ENCODE data around the gene GSG1L. TPM values are rescaled to one million over a fixed set of nuclear protein-coding genes. Genes with fewer than 3 reads are reported as not detected.

Gene GSG1L
- total and polyA plus RNA-seq, 9 donors: 1.5 to 4.3 (median 2.9) TPM

DNA sequence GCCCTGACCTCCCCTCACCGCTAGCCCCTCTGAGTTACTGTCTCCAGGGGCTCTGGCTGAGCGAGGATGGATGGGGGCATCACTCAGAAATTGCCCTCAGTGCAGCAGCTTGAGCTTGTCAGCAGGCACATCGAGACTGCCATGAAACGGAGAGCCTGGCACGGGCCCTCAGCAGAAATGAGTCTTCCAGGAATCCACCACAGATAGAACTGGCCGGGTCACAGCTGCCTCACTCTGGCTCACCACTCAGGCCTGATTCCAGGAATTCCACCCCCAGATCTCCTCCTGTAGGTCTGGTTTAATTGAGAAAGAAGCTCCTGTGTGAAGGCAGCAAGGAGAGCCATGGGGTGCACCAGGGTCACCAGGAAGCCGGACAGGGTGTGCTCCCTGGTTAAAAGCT, 85.5 kb downstream of the GSG1L start:
- Histone ChIP-seq H3K27ac (ENCODE audit: low read length) (peak overlapping the region; percentile 53), H3K9me3 (replicated peaks; ENCODE audit: control insufficient read depth, low read depth, low read length) (no peaks in the 10 kb centered on the region), H3K4me1 (ENCODE audit: control insufficient read depth, insufficient read depth, low read length) (peaks cover 25% of the 10 kb centered on the region), H3K27me3 (ENCODE audit: control insufficient read depth, insufficient read depth, low read length) (no peaks in the 10 kb centered on the region), H3K4me3 (ENCODE audit: low read length) (no peak overlapping the region), H3K36me3 (ENCODE audit: control insufficient read depth, insufficient read depth, low read length) (no peaks in the 10 kb centered on the region)
- 50% methylated on average over 6 of the region's 7 CpGs for WGBS (ENCODE audit: insufficient coverage)
- DNase-seq: peak; percentile 79

DNA sequence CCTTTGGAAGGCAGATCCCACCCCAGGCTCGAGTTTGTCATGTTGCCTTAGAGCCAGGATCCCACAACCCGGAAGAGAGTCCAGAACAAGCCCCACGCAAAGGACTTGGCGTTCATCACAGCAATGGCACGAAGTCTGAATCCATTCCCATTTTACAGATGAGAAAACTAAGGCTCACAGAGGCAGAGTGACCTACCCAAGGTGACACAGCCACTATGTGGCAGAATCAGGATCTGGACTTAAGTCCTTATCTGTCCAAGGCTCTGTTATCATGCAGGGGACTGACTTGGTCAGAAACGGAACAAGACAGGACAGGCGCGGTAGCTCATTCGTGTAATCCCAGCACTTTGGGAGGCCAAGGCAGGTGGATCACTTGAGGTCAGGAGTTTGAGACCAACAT, 86.5 kb downstream of the GSG1L start:
- H3K9me3 ChIP-seq (replicated peaks; ENCODE audit: control insufficient read depth, low read depth, low read length): no peaks in the 10 kb centered on the region
- no peak for DNase-seq
- 89% methylated on average over 8 of the region's 9 CpGs for WGBS (ENCODE audit: insufficient coverage)
- no peaks in the 10 kb centered on the region for H3K36me3 ChIP-seq (ENCODE audit: control insufficient read depth, insufficient read depth, low read length)
- H3K4me1 ChIP-seq (ENCODE audit: control insufficient read depth, insufficient read depth, low read length): peaks cover 29% of the 10 kb centered on the region
- no peak overlapping the region for H3K4me3 ChIP-seq (ENCODE audit: low read length)
- H3K27me3 ChIP-seq (ENCODE audit: control insufficient read depth, insufficient read depth, low read length): no peaks in the 10 kb centered on the region
- H3K27ac ChIP-seq (ENCODE audit: low read length): no peak overlapping the region

DNA sequence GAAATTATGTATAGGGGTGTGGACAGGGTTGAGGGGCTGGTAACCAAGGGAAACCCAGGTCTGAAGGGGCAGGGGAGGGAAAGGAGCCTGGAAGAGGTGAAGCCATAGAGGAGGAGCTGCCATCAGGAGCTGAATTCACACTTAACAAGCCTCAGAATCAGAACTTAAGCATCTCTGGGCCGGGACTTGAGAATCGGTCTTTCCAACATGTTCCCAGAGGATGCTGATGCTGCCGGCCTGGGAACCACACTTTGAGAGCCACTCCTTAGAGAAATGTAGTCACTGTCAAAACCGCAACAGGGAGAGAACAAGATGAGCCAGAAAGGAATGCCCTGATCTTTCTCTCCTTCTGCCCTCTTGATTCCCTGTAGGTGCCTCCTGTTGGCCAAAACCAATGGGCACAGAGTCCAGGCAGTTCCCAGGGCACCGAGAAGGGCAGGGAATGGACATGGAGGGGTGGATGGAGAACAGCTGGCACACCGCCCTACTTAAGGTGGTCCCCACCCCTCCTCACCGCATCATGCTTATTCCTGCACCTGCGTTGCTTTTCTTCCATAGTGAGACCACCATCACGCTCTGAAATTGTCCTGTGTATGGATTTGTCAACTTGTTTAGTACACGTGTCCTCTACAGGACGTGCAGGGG, 88.5 kb downstream of the GSG1L start:
- WGBS (ENCODE audit: insufficient coverage): 70% methylated on average over 5 of the region's 11 CpGs
- no peaks in the 10 kb centered on the region for H3K27me3 ChIP-seq (ENCODE audit: control insufficient read depth, insufficient read depth, low read length)
- peaks cover 14% of the 10 kb centered on the region for H3K4me1 ChIP-seq (ENCODE audit: control insufficient read depth, insufficient read depth, low read length)
- no peak overlapping the region for H3K4me3 ChIP-seq (ENCODE audit: low read length)
- H3K36me3 ChIP-seq (ENCODE audit: control insufficient read depth, insufficient read depth, low read length): no peaks in the 10 kb centered on the region
- no peaks in the 10 kb centered on the region for H3K9me3 ChIP-seq (replicated peaks; ENCODE audit: control insufficient read depth, low read depth, low read length)
- no peak for DNase-seq
- H3K27ac ChIP-seq (ENCODE audit: low read length): no peak overlapping the region

DNA sequence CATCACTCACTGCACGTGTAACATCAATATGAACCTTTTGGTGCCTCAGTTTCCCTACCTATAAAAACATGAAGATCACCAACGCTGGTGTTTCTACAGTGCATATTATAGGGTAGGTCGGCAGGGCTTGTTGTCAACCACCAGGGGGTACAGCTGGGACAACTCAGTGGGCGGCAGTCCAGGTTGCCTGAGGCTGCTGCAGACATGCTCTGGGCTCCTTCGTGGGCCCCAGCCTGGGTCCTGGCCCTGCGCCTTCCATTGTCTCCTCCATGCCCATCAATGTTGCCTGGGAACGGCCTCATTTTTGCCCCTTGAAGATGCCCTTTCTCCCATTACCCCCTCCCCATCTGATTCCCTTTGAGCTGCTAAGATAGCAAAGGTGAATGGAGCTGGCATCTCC, 89.8 kb downstream of the GSG1L start:
- no peaks in the 10 kb centered on the region for H3K9me3 ChIP-seq (replicated peaks; ENCODE audit: control insufficient read depth, low read depth, low read length)
- no peaks in the 10 kb centered on the region for H3K36me3 ChIP-seq (ENCODE audit: control insufficient read depth, insufficient read depth, low read length)
- DNase-seq: no peak
- no peak overlapping the region for H3K27ac ChIP-seq (ENCODE audit: low read length)
- no peak overlapping the region for H3K4me3 ChIP-seq (ENCODE audit: low read length)
- no peaks in the 10 kb centered on the region for H3K27me3 ChIP-seq (ENCODE audit: control insufficient read depth, insufficient read depth, low read length)
- peaks cover 11% of the 10 kb centered on the region for H3K4me1 ChIP-seq (ENCODE audit: control insufficient read depth, insufficient read depth, low read length)
- 59% methylated on average over 6 of the region's 7 CpGs for WGBS (ENCODE audit: insufficient coverage)

DNA sequence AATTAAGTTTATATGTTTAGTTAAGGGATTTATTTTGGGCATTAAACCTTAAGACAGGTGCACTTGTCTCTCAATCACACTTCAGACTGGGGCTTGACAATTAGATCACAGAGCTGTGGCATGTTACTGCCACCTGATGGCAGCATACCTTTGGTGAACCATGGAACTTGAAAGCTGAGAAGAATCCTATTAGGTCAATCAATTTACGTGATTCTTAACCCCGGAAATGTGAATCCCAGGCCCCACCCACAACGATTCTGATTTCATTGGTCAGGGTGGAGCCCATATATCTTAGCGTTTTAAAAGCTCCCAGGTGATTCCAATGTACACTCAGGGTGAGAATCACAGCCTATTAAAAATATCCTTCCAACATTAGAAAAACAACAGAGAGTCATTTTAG, 91.0 kb downstream of the GSG1L start:
- Histone ChIP-seq H3K4me3 (ENCODE audit: low read length) (no peak overlapping the region), H3K27me3 (ENCODE audit: control insufficient read depth, insufficient read depth, low read length) (no peaks in the 10 kb centered on the region), H3K36me3 (ENCODE audit: control insufficient read depth, insufficient read depth, low read length) (no peaks in the 10 kb centered on the region), H3K4me1 (ENCODE audit: control insufficient read depth, insufficient read depth, low read length) (peaks cover 4% of the 10 kb centered on the region), H3K27ac (ENCODE audit: low read length) (no peak overlapping the region), H3K9me3 (replicated peaks; ENCODE audit: control insufficient read depth, low read depth, low read length) (no peaks in the 10 kb centered on the region)
- WGBS (ENCODE audit: insufficient coverage): 0% methylated on average over 3 of the region's 4 CpGs
- peak; percentile 31 for DNase-seq

DNA sequence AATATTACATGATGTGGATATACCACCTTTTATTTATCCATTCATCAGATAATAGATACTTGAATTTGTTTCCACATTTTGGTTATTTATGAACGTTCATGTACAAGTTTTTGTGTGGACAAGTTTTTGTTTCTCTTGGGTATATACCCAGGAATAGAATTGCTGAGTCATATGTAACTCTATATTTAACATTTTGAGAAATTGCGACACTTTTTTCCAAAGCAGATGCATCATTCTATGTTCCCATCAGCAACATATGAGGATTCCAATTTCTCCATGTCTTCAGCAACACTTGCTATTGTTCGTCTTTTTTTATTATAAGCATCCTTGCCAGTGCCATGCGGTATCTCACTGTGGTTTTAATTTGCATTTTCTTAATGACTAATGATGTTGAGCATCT, 93.9 kb downstream of the GSG1L start:
- no peaks in the 10 kb centered on the region for H3K27me3 ChIP-seq (ENCODE audit: control insufficient read depth, insufficient read depth, low read length)
- no peaks in the 10 kb centered on the region for H3K36me3 ChIP-seq (ENCODE audit: control insufficient read depth, insufficient read depth, low read length)
- H3K4me1 ChIP-seq (ENCODE audit: control insufficient read depth, insufficient read depth, low read length): peaks cover 4% of the 10 kb centered on the region
- WGBS (ENCODE audit: insufficient coverage): no CpG with 5 or more reads among the region's 4 CpGs
- H3K4me3 ChIP-seq (ENCODE audit: low read length): no peak overlapping the region
- DNase-seq: no peak
- no peak overlapping the region for H3K27ac ChIP-seq (ENCODE audit: low read length)
- no peaks in the 10 kb centered on the region for H3K9me3 ChIP-seq (replicated peaks; ENCODE audit: control insufficient read depth, low read depth, low read length)

DNA sequence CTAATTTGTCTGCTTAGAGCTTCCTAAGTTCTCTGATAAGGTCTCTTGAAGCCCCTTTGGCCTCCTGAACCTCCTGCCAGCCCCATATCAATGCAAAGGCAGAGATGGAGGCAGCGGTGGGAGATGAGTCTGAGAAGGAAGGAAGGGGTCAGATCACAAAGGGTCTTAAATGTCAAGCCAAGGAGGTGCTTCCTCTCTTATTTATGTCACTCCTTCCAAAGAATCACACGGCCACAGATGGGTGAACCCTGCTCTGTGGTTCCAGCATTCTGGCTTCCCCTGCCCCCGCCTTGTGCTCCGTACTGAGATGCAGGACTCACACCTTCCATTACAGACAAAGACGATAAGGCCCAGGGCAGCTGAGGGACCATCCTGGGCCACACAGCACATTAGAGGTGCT, 96.3 kb downstream of the GSG1L start:
- Histone ChIP-seq H3K36me3 (ENCODE audit: control insufficient read depth, insufficient read depth, low read length) (no peaks in the 10 kb centered on the region), H3K4me1 (ENCODE audit: control insufficient read depth, insufficient read depth, low read length) (no peaks in the 10 kb centered on the region), H3K27me3 (ENCODE audit: control insufficient read depth, insufficient read depth, low read length) (no peaks in the 10 kb centered on the region), H3K4me3 (ENCODE audit: low read length) (no peak overlapping the region), H3K9me3 (replicated peaks; ENCODE audit: control insufficient read depth, low read depth, low read length) (no peaks in the 10 kb centered on the region), H3K27ac (ENCODE audit: low read length) (no peak overlapping the region)
- no peak for DNase-seq
- WGBS (ENCODE audit: insufficient coverage): 47% methylated on average over 2 of the region's 5 CpGs

DNA sequence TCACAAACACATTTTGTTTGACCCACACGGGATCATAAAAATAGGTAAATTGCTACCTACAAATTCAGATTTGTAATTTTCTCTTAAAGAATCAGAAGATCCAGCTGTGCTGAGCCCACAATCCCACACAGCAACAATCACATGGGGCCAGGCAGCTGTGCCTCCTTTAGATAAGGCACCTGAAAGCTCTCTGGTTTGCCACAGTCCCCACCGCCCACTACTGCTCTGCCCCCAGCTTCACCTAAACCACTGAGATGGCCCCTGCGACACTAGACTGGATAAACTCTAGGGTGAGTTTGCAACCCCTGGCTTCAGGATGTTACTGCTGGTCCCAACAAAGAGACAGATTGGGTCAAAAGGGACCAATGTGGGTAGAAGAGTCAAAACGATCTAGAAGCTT, 96.8 kb downstream of the GSG1L start:
- 88% methylated on average over 1 of the region's 4 CpGs for WGBS (ENCODE audit: insufficient coverage)
- no peak overlapping the region for H3K27ac ChIP-seq (ENCODE audit: low read length)
- no peak for DNase-seq
- H3K36me3 ChIP-seq (ENCODE audit: control insufficient read depth, insufficient read depth, low read length): no peaks in the 10 kb centered on the region
- no peaks in the 10 kb centered on the region for H3K27me3 ChIP-seq (ENCODE audit: control insufficient read depth, insufficient read depth, low read length)
- no peaks in the 10 kb centered on the region for H3K9me3 ChIP-seq (replicated peaks; ENCODE audit: control insufficient read depth, low read depth, low read length)
- no peak overlapping the region for H3K4me3 ChIP-seq (ENCODE audit: low read length)
- H3K4me1 ChIP-seq (ENCODE audit: control insufficient read depth, insufficient read depth, low read length): no peaks in the 10 kb centered on the region

DNA sequence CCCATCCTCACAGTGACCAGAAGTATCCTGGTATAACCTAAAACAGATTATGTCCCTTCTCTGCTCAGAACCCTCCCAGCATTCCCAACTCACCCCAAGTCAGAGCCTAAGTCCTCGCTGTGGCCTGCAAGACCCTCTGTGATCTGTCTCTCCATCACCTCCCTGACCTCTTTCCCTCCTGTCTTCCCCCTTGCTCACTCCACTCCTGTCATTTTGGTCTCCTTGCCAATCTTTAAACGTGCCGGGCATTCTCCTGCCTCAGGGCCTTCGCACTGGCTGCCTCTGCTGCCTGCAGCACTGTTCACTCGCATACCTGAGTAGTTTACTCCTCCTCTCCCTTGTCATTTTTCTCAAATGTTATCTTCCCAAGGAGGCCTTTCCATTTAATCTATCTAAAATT, 97.7 kb downstream of the GSG1L start:
- Histone ChIP-seq H3K9me3 (replicated peaks; ENCODE audit: control insufficient read depth, low read depth, low read length) (no peaks in the 10 kb centered on the region), H3K27me3 (ENCODE audit: control insufficient read depth, insufficient read depth, low read length) (no peaks in the 10 kb centered on the region), H3K27ac (ENCODE audit: low read length) (no peak overlapping the region), H3K4me1 (ENCODE audit: control insufficient read depth, insufficient read depth, low read length) (no peaks in the 10 kb centered on the region), H3K36me3 (ENCODE audit: control insufficient read depth, insufficient read depth, low read length) (no peaks in the 10 kb centered on the region), H3K4me3 (ENCODE audit: low read length) (no peak overlapping the region)
- 94% methylated on average over 5 of the region's 5 CpGs for WGBS (ENCODE audit: insufficient coverage)
- DNase-seq: no peak

DNA sequence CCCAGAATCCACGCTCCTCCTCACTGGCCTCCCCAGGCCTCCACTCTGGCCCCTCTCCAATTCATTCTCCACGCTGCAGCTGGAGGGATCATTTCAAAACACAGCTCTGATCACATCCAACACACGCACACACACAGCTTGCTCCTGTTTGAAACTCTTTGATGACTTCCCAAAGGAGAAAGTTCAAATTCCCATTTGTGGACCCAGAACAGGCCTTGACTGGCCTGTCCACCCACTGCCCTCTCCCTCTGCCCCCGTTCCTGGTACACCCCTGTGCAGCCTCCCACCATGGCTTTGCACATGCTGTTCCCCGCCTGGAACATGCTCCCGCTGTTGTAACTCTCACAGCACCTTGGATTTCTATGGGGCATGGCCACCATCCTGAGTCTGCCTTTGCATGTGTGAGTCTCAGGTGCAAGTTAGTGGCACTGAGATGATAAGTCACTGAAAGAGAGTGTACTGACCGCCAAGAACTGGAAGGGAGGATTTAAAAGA, 100.0 kb downstream of the GSG1L start:
- no peaks in the 10 kb centered on the region for H3K4me1 ChIP-seq (ENCODE audit: control insufficient read depth, insufficient read depth, low read length)
- DNase-seq: no peak
- H3K4me3 ChIP-seq (ENCODE audit: low read length): no peak overlapping the region
- H3K27me3 ChIP-seq (ENCODE audit: control insufficient read depth, insufficient read depth, low read length): no peaks in the 10 kb centered on the region
- no peaks in the 10 kb centered on the region for H3K36me3 ChIP-seq (ENCODE audit: control insufficient read depth, insufficient read depth, low read length)
- WGBS (ENCODE audit: insufficient coverage): 59% methylated on average over 6 of the region's 7 CpGs
- no peak overlapping the region for H3K27ac ChIP-seq (ENCODE audit: low read length)
- H3K9me3 ChIP-seq (replicated peaks; ENCODE audit: control insufficient read depth, low read depth, low read length): no peaks in the 10 kb centered on the region

DNA sequence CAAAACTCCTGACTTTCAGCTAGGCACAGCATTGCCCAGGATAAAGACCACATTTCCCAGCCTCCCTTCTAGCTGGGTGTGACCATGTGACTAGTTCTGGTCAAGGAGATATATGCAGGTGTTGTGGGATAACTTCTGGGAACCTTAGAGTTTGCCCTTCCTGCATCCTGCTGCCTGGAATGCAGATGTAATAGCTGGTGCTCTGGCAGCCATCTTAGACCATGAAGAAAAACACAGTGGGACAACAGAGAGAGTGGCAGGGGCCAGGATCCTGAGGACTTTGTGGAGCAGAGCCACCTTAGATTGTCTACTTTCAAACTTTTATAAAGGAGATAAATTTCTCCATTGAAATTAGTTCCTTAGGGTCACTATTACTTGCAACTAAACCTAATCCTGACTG, 101.3 kb downstream of the GSG1L start:
- Histone ChIP-seq H3K27ac (ENCODE audit: low read length) (no peak overlapping the region), H3K36me3 (ENCODE audit: control insufficient read depth, insufficient read depth, low read length) (no peaks in the 10 kb centered on the region), H3K27me3 (ENCODE audit: control insufficient read depth, insufficient read depth, low read length) (no peaks in the 10 kb centered on the region), H3K4me3 (ENCODE audit: low read length) (no peak overlapping the region), H3K9me3 (replicated peaks; ENCODE audit: control insufficient read depth, low read depth, low read length) (no peaks in the 10 kb centered on the region), H3K4me1 (ENCODE audit: control insufficient read depth, insufficient read depth, low read length) (no peaks in the 10 kb centered on the region)
- DNase-seq: no peak

Measured in muscle of leg (tissue), 11 donors.